GM18951 (cell line): Measurements from ENCODE around the gene RAB1B.

ENCODE experiments used
- POLR2A ChIP-seq: IDR thresholded peaks from 4 replicates; pipeline ENCODE4 v1.6.1; 2011; ENCODE audit warnings: mild to moderate bottlenecking; ENCODE audit not compliant: insufficient read length, insufficient read depth; ENCODE audit errors: extremely low read depth
- in situ Hi-C: fragments of 300-500 bp; cut with MboI; formaldehyde crosslinking; loops from one replicate; pipeline ENCODE4 v1.12.0; 2022; ENCODE audit warnings: low sequenced_read_pairs, mixed read lengths, inconsistent platforms; ENCODE audit not compliant: unreplicated experiment

RAB1B gene

DNA sequence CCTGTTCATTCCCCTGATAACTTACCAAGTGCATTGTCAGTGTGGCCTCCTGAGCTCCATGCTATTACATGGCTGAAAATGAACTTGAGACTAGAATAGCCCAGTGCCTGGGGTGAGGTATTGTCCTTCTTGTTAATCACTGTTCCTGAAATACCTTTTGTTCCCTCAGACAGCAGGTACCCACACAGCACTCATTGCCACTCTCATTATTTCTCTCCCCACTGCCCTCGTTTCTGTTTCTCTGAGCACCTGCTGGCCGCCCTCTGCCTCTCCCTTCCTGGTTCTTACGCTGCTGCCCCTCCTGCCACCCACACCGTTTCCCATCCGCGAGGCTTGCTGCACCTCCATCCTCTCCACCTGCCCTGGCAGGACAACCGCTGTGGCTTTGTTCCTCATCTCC lies 36.9 kb upstream of the RAB1B start:
- TF ChIP-seq POLR2A: no peak
- in situ Hi-C loops: no loop called here

DNA sequence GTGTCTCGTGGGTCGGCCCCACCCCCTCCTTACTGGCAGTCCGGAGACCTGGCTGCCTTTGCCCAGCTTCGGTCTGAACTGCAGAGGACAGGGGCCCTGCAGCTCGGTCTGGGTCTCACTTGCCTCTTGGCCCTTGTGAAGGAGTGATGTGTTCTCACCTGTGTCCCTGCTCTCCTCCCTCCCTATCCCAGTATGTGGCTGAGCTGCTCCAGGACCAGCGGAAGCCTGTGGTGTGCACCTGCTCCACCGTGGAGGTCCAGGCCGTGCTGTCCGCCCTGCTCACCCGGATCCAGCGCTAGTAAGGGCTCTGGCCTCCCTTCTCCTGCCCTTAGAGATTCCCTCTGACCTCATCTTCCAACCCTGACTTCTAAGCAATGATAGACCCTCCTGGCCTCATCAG lies 35.7 kb upstream of the RAB1B start:
- no peak for TF ChIP-seq POLR2A
- in situ Hi-C loops: no loop called here

DNA sequence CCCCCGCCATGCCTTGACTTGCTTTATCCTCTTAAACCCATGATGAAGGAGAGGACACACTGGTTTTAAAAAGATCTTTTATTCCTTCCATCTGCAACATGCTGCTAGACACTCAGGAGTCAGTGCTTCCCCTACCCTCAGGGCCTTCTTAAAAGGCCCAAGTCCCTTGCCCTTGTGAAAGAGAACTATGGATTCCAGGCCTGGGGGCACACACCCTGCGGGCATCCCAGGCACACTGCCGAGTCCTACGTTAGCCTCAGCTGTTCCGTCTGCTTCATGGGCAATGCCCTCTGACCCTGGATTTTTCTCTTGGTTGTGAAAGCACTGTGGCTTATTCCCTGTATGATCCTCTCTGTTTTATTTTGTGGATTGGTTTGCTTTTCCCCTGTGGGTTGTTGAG lies 35.1 kb upstream of the RAB1B start:
- no peak for TF ChIP-seq POLR2A
- in situ Hi-C loops: no loop called here

DNA sequence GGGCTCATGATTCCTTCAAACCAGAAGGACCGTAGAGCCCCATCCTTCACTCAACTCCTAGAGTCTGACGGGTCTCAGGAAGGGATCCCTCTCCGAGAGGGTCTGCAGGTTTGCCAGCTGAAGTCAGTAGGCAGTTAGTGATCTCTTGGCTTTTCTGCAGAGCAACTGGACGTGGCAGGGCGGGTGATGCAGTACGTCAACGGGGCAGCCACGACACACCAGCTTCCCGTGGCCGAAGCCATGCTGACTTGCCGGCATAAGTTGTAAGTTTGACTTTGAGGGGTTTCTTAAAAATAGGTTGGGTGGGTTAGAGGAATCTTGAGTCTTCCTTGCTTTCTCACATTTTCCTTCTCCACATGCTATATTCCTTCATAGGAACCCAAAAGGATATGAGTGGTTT lies 33.3 kb upstream of the RAB1B start:
- in situ Hi-C loops: no loop called here
- TF ChIP-seq POLR2A: no peak

DNA sequence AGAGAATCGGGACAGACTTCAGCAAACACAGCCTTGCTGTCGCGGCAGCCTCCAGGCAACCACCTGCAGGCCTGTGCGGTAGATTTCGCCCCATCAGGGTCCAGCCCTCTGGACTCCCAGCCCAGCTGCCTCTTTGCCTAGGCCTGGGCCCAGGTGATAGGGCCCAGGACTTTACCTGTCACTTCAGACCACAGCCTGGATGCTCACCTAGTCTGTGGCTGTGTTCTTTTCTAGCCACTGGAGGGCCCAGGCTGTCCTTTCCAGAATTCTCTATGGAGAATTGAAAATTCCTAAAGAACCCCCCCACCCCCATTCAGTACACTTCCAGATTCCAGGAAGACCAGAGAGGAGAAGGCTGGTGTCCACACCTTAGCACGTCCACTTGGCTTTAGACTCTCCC lies 30.6 kb upstream of the RAB1B start:
- TF ChIP-seq POLR2A: no peak
- in situ Hi-C loops: no loop called here

DNA sequence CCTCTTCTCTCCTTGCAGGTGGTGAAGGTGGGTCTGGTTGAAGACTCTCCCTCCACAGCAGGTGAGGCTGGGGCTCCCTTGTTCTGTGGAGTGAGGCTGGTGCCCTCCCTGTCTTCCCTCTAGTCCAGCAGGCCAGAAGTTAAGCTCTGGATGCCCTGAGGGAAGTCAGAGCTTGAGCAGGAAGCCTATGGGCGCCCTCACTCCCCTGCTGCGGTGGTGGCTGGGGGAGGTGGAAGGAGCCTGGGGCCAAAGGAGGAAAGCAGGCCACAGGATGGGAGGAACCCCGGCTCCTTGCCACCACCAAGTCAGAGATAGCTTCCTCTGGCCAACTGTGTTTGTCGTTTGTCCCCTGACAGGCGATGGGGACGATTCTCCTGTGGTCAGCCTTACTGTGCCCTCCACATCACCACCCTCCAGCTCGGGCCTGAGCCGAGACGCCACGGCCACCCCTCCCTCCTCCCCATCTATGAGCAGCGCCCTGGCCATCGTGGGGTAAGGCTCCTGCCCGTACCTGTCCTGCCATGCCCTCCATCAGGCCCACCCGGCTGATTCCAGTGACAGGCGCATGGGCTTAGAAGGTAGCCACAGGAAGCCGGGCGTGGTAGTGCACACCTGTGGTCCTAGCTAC lies 29.5 kb upstream of the RAB1B start:
- TF ChIP-seq POLR2A: no peak
- in situ Hi-C loops: no loop called here

DNA sequence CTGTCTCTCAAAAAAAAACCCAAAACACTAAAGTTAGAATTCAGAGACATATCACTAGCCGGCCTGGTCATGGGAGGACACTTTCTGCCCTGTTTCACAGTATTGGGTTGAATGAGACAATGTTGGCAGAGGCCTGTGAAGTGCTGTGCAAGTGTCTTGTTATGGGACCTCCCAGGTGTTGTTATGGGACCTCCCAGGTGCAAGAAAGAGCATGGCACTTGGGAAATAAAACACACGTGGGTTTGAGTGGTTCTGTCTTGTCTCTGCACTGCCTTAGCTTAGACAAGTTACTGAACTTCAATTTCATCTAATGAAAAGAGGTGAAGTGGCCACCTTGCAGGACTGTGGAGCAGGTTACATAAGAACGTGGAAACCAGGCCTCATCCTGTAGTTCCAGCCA lies 28.9 kb upstream of the RAB1B start:
- in situ Hi-C loops: no loop called here
- no peak for TF ChIP-seq POLR2A

DNA sequence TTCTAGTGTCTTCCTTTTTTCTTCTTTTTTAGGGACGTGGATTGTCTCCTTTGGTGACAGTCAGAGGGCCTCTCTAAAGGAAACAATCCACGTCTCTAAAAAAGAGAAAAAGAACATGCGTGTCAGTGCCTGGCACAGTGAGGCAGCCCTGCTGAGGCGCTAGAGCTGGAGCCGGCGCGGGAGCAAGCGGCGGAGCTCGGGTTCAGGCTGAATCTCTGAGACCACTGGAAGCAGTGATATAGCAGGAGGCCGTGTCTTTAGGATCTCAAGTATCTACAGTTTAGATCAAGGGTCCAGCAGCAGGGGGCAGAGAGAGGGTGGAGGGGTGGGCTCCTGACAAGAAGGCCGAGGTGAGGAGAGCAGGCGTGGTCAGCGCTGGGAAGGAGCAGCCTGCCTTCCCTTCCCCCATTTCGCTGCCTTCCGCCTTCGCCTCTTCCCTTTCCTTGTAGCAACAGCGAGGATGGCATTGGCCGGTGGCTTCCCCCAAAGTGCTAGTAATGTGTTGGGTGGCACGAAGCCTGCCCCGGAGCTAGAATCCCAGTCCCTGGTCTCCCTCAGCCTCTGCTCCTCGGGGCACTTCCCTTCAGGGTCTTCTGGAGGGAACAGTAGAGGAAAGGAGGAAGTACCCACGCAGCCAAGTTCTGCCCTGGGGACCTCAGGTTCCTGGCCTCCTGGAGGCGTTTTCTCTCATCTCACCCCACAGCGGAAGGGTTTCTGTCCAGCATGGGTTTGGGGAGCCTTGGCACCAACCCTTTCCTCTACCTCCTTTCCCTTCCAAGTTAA lies 28.2 kb upstream of the RAB1B start:
- TF ChIP-seq POLR2A: no peak
- in situ Hi-C loops: no loop called here

DNA sequence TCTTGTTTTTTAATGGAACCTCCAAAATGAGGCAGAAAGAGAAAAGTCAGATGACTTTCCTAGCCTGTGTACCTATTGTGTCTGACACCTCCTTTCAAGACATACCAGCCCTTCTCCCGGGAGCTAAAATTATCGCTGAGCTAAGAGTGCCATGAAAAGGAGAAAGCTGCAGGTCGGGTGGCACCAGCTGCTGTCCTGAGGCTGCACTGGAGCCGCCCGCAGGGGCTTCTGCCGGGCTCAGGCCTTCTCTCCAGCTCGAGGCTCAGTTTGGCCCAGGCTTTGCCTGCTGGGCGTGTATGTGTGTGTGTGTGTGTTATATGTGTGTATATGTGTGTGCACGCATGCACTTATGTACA lies 27.7 kb upstream of the RAB1B start:
- TF ChIP-seq POLR2A: no peak
- in situ Hi-C loops: no loop called here

DNA sequence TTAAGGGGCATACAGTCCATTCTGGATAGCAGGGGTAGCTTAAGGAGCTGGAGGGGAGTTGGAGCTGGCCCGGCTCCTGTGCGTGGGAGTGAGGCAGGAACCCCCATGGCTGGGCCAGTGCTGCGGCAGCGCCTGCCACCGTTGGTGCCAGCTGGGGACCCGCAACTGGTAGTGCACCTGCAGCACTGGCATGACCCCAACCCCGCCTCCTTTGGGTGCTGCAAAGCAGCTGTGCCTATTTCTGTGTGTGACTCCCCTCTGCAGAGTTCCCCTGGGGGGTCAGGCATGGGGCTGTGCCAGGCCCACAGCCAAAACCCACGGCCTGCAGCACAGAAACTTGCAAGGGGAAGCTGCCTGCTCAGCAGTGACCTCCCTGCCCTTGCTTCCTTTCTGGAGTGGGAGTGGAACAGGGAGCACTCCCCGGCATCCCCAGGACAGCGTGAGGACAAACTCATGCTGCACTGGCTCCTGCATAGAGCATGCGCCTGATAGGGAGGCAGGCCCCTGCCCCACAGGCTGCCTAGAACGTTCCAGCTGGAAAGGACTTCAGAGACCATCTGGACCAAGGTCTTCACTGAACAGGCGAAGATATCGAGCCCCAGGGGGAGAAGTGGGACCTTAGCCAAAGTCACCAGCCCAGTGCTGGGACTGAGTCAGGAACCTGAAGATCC lies 26.2 kb upstream of the RAB1B start:
- no peak for TF ChIP-seq POLR2A
- in situ Hi-C loops: no loop called here

DNA sequence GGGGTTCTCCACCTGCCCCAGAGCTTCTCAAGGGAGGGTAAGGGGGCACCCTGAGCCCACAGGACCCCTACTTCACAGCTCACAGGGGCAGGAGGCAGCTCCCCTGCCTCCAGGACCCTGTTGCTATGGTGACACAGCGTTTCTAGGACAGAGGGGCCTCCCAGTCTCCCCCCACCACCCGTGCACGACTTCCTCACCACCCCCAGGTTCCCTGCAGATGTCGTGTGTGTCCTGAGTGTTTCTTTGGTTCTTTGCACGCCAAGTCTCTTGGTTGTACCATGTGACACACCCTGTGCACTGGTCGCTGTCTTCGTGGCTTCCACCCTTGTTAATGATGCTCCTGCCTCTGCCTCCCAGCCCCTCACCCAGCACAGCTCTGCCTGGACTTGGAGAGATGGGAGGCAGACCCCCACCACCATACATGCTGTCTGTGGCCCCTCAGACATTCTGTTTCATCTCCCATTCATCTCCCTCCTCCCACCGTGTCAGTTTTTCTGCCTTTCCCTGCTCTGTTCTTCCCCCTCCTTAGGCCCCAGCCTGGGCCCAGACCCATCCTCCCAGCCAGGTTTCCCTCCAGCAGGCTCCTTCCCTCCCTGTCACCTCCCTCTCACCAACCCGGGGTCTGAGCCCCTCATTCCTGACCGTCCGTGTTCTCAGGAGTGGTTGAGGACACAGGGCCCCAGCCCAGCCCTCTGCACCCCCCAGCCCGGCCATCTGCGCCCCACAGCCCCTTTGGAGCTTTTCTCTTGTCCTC lies 24.5 kb upstream of the RAB1B start:
- no peak for TF ChIP-seq POLR2A
- in situ Hi-C loops: no loop called here

DNA sequence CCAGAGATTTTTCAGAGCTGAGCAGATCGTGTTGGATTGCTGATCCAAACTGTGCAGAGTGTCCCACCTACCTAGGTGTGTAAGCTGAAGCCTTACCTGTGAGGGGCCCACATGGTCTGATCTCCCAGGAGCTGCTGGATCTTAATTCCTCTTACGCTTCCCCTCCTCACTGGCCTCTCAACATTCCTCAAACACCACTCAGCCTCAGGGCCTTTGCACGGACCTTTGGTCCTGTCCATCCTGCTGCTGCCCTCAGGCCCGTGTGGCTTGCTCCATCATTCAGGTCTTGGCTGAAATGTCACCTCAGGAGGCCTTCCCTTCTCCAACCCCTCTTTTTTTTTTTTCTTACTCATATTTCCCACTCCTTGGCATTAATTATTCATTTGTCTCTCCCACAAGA lies 21.1 kb upstream of the RAB1B start:
- in situ Hi-C loops: no loop called here
- no peak for TF ChIP-seq POLR2A

DNA sequence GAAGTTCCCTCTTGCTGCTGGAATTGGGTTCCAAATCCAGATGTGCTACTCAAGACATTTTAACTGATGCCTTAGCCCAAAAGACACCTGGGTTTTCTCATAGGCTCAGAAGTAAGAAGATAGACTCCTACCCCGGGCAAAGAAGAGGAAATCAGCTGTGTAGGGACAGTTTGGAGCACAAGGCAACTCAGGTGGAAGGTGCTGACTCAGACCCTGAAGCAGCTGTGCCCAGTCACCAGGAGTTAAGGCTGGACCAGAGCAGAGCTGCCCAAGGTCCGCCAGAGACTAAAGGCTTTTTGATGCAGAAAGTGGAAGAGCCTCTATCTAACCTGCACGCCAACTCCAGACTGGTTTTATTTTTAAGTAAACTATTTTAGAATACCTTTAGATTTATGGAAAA lies 20.6 kb upstream of the RAB1B start:
- in situ Hi-C loops: no loop called here
- TF ChIP-seq POLR2A: no peak
